ENCODE measurements around the gene CSMD2.

DNA sequence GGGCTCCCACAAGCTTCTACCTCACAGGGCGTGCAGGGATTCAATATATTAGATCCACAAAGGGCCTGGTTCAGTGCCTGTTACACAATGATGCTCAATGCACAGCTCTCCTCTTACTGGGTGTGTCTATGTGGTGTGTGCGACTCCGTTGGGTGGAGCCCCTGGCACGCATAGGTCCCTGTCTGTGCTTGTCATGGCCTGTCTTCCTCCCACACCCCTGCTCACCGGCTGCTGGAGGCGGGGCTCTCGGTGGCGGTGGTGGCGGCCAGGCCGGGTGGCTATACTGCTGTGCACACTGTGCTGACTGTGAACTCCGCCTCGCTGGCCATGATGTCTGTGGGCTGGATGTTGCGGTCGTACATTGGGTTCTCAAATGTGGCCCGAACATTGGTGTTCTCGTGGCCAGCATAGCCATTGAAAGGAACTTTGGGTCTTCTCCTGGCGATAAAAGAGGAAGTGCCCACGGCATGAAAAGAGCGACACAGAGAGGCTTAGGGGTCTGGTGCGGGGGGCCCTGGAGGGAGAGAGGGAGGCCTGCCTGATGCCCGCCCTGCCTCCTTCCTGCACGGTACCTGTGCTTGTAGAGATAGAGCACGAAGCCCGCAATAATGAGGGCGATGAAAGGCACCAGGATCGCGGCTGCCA is 645.7 kb downstream of the CSMD2 start:
- TF ChIP-seq POLR2A (IDR thresholded peaks at IDR 0.05): no peak
- TF ChIP-seq, protein P1, sequence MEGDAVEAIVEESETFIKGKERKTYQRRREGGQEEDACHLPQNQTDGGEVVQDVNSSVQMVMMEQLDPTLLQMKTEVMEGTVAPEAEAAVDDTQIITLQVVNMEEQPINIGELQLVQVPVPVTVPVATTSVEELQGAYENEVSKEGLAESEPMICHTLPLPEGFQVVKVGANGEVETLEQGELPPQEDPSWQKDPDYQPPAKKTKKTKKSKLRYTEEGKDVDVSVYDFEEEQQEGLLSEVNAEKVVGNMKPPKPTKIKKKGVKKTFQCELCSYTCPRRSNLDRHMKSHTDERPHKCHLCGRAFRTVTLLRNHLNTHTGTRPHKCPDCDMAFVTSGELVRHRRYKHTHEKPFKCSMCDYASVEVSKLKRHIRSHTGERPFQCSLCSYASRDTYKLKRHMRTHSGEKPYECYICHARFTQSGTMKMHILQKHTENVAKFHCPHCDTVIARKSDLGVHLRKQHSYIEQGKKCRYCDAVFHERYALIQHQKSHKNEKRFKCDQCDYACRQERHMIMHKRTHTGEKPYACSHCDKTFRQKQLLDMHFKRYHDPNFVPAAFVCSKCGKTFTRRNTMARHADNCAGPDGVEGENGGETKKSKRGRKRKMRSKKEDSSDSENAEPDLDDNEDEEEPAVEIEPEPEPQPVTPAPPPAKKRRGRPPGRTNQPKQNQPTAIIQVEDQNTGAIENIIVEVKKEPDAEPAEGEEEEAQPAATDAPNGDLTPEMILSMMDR (IDR thresholded peaks at IDR 0.05): no peak

All from sigmoid colon (tissue), 3 donors.